Renal cortical epithelial cell (primary cell): ENCODE data around the gene EGLN1. TPM values are rescaled to one million over a fixed set of nuclear protein-coding genes. Genes with fewer than 3 reads are reported as not detected.

ENCODE experiments used
- DNase-seq: peaks from one replicate; pipeline ENCODE4 v3.0.0-alpha.2; 2011; ENCODE audit warnings: low read depth
- total RNA-seq: library from RNA; depleted of rRNA; stranded (reverse); fragments of >200 nt; gene quantifications from 2 replicates; pipeline ENCODE4 v1.2.3, GENCODE V29; 2014

Gene EGLN1
- total RNA-seq, 1 donor from 2014 or later: 142 TPM

DNA sequence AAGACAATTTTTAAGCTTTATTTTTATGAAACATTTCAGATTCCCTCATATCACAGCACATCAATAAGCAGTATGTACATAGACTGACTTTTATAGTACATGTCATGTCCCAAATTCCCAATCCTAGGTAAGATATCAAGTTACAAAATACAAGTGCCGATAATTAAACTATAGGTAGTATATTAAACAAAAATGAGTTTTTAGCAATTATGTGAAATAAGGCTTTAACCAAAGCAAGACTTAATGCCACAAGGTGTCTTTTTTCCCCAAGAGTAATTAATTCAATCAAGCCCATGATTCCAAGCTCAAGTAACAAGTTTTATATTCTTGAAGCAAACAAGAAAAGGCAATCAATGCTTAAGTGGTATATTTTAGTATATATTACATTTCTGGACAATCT is 89.3 kb downstream of the EGLN1 start:
- no peak for DNase-seq

DNA sequence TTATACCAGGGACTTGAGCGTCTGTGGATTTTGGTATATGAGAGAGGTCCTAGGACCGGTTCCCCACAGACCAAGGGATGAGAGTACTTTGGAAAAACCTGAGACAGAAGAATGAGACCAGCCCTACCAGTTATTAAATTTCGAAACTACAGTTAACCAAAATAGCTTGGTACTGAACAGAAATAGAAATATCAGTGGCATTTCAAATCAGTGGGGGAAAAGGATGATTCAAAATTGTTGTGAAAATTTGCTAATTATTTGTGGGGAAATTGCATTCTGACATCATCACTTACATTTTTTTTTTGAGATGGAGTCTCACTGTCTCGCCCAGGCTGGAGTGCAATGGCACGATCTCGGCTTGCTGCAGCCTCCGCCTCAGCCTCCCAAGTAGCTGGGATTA is 92.6 kb downstream of the EGLN1 start:
- no peak for DNase-seq

DNA sequence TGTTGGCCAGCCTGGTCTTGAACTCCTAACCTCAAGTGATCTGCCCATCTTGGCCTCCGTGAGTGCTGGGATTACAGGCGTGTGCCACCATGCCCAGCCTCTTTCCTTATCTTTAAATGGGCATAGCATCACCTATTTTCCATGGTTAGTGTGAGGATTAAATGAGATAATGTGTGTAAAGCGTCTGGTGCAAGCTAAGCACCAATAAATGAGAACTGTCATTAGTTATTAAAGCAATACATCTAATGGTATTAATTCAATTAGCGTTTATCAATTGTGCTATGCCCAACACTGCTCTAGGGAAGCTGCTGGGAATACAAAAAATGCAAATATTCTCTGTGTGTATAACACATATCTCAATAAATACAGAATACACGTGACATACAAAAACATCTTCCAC is 94.5 kb downstream of the EGLN1 start:
- no peak for DNase-seq

DNA sequence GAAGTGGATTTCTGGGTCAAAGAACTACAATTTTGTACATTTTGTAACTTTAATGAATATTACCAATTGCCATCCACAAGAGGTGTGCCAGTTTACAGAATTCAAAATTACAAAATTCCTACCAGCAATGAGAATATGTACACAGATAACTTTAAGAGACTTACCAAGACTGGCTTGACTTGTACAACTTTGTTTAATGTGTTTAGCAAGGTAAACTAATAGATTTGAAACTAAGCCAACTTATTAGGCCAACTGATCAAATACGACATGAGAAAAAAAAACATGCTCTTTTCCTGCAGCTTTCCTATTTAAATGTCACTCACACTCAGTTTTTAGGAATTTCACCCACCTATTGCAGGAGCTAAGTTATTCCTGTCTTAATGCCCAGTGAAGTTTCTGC is 95.8 kb downstream of the EGLN1 start:
- no peak for DNase-seq

- no peak for DNase-seq
Measured at GRCh38 chr1:231324660-231325059, 97.4 kb downstream of the EGLN1 start.

DNA sequence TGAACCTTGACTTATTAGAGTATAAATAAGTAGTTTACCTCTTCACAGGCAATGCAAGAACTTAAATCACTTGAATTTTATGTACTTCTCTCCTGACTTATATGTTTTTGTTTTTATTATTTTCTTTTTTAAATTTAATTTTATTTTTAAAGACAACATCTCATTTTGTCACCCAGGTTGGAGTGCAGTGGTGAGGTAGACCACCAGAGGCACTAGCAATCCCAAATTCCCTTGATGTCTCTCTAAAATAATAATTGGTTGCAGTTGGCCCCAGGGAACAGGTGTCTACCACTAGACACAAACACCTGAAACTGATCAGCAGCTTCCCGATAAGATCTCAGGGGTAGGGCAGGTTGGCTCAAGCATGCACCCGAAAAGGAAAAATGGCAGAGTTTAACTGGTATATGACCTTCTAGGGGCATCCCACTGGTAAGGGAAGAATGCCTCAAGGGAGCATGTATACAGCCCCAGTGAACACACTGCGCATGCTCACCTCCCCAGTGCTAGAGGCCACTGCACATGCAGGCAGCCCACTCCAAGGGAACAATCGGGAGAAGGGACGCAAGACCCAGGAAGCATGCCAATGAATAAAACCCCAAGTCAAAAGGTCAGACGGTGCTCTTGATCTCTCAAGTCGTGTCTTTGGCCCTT is 99.1 kb downstream of the EGLN1 start:
- DNase-seq: no peak

DNA sequence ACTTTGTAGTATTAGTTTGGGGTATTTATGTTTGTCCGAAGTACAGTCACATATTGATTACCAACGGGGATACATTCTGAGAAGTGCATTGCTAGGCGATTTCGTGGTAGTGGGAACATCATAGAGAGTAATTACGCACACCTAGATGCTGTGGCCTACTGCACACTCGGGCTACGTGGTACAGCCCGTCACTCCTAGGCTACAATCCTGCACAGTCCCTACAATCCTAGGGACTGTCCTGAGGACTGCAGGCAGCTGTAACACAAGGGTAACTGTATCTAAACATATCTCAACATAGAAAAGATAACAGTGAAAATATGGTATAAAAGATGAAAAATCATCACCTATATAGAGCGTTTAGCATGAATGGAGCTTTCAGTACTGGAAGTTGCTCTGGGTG is 103.0 kb downstream of the EGLN1 start:
- no peak for DNase-seq

DNA sequence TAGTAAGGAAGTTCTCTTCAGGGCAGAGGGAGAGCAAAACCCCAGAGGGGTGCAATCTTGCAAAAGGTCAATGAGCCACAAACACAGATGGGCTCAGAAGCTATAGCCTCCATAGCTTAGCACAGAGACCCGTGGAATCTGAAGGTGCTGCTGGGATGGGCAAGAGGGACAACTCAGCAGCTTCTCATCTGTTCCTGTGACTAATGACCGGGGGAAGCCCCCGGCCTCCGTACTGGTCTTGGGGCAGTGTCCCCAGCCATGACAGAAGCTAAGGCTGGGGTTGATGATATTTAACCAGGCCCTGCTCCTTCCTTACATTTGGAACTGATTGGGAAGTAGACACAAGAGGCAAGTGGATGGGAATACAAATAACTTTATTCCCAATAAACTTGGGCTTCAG is 103.5 kb downstream of the EGLN1 start:
- no peak for DNase-seq

- no peak for DNase-seq
Measured at GRCh38 chr1:231318015-231318355, 104.1 kb downstream of the EGLN1 start.

DNA sequence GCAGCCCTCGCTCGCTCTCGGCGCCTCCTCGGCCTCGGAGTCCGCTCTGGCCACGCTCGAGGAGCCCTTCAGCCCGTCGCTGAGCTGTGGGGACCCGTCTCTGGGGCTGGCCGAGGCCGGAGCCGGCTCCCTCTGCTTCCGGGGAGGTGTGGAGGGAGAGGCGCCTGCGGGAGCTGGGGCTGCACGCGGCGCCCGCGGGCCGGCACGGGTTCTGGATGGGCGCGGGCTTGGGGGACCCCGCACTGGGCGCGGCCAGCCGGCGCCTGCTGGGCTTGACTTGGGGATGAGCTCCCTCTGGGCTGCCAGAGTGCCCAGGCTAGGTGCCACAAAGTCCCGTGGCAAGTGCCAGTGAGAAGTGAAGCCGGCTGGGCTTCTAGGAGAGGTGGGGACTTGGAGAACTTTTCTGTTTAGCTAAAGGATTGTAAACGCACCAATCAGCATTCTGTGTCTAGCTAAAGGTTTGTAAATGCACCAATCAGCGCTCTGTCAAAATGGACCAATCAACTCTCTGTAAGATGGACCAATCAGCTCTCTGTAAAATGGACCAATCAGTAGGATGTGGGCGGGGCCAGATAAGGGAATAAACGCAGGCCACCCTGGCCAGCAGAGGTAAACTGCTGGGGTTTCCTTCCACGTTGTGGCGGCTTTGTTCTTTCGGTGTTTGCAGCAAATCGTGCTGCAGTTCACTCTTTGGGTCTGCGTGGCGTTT is 104.6 kb downstream of the EGLN1 start:
- DNase-seq: no peak

DNA sequence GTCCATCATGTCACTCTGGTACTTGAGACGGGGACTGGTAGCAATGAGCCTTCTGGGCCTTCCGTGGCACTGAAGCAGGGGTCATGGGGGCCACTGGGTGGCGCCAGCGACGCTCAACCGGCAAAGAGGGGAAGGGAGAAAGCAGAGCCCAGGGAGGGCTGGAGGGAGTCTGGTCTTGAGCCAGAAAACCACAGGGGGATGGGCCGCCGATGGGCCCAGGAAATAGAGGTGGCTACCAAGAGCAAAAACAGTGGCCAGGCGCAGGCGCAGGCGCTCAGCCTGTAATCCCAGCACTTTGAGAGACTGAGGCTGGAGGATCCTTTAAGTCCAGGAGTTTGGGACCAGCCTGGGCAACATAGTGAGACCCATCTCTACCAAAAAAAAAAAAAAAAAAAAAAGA is 106.2 kb downstream of the EGLN1 start:
- DNase-seq: peak; percentile 16

Other genes with a start within 250 kb of the EGLN1 start
- gene GNPAT, start 181.1 kb downstream of the EGLN1 start, total RNA-seq: 51.7 and 60.3 TPM in 2 replicates
- gene EXOC8, start 84.4 kb downstream of the EGLN1 start, total RNA-seq: 19.3 and 24.8 TPM in 2 replicates
- 14.1 and 20.4 TPM in 2 replicates for gene SPRTN, start 84.0 kb downstream of the EGLN1 start, total RNA-seq
- gene TSNAX, start 106.4 kb upstream of the EGLN1 start, total RNA-seq: 47.7 and 68.6 TPM in 2 replicates
- gene DISC1, start 204.5 kb upstream of the EGLN1 start, total RNA-seq: 2.4 and 6.1 TPM in 2 replicates